Ascending aorta (tissue), 2 donors: ENCODE measurements around the gene TREH. TPM values are rescaled to one million over a fixed set of nuclear protein-coding genes. Genes with fewer than 3 reads are reported as not detected.
A peak's percentile ranks its signal among the peaks of the same experiment; 100 is the strongest.

ENCODE experiments used
- DNase-seq, 2 donors: peaks; one replicate each; pipeline ENCODE4 v3.0.0-alpha.2; 2019; ENCODE audit warnings: low spot score in 2 of 2
- H3K27ac ChIP-seq, 2 donors: fragments of 200-600 bp; sonication (generic); one replicate each; pipeline ENCODE4 v1.5.1; 2016 to 2017; ENCODE audit warnings: mild to moderate bottlenecking in 1 of 2
- H3K27me3 ChIP-seq: fragments of 200-600 bp; sonication (generic); one replicate; pipeline ENCODE4 v1.5.1; 2017
- H3K36me3 ChIP-seq, 2 donors: fragments of 200-600 bp; sonication (generic); one replicate each; pipeline ENCODE4 v1.5.1; 2016
- H3K4me1 ChIP-seq, 2 donors: fragments of 200-600 bp; sonication (generic); one replicate each; pipeline ENCODE4 v1.5.1; 2016 to 2017; ENCODE audit warnings: mild to moderate bottlenecking in 1 of 2
- H3K4me3 ChIP-seq, 2 donors: fragments of 200-600 bp; sonication (generic); one replicate each; pipeline ENCODE4 v1.5.1; 2016 to 2017; ENCODE audit warnings: mild to moderate bottlenecking in 1 of 2
- H3K9me3 ChIP-seq, 2 donors: fragments of 200-600 bp; sonication (generic); one replicate each; pipeline ENCODE4 v1.5.1; 2016
- intact Hi-C: fragments of 100-400 bp; cut with DNase I; formaldehyde crosslinking; loops from one replicate; pipeline ENCODE4 v1.15.1; 2023
- total RNA-seq: library from RNA; depleted of rRNA; stranded (reverse); fragments of >200 nt; gene quantifications from one replicate; pipeline ENCODE4 v1.1.0, GENCODE V29; 2016
- TF ChIP-seq, protein P1 (sequence below), 3 experiments: fragments of 200-600 bp in 2 of 3; fragments of 450-650 bp in 1 of 3; sonication (generic) in 2 of 3; IDR thresholded peaks; one replicate each; pipeline ENCODE4 v1.5.1; 2016 to 2019; ENCODE audit warnings: antibody characterized with exemption in 3 of 3, mild to moderate bottlenecking in 1 of 3, moderate library complexity in 1 of 3

The TREH gene
- total RNA-seq, 1 donor from 2014 or later, result not detected

DNA sequence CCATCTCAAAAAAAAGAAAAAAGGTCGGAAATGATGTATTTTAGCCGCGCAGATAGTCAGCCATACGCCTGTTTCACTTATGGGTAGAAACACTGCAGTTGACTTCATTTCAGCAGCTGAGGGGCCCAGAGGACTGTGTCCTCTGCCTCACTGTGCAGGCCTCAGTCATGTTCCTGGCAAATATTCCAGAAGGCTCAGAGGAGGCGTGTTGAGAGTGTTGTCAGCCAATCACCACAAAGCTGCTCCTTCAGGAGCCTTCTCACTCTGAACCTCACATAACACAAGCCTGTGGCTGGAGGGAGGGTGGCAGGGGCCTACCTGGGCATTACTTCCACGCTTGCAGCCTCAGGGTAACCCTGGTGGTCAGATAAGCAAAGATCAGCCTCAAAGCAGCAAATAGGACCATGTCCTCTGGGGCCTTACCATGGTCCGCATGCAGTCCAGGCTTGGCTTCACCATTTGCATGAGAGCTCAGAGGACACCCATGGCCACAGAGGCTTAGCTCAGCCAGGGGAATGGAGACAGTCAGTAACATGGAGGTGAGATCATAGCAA, 17.3 kb upstream of the TREH start:
- no peak for DNase-seq
- intact Hi-C loops, result no loop called here
- Histone ChIP-seq H3K4me1 (no peaks in the 10 kb centered on the region), H3K9me3 (no peaks in the 10 kb centered on the region), H3K27ac (no peak overlapping the region), H3K36me3 (no peaks in the 10 kb centered on the region), H3K27me3 (no peaks in the 10 kb centered on the region), H3K4me3 (no peak overlapping the region)
- TF ChIP-seq, protein P1, sequence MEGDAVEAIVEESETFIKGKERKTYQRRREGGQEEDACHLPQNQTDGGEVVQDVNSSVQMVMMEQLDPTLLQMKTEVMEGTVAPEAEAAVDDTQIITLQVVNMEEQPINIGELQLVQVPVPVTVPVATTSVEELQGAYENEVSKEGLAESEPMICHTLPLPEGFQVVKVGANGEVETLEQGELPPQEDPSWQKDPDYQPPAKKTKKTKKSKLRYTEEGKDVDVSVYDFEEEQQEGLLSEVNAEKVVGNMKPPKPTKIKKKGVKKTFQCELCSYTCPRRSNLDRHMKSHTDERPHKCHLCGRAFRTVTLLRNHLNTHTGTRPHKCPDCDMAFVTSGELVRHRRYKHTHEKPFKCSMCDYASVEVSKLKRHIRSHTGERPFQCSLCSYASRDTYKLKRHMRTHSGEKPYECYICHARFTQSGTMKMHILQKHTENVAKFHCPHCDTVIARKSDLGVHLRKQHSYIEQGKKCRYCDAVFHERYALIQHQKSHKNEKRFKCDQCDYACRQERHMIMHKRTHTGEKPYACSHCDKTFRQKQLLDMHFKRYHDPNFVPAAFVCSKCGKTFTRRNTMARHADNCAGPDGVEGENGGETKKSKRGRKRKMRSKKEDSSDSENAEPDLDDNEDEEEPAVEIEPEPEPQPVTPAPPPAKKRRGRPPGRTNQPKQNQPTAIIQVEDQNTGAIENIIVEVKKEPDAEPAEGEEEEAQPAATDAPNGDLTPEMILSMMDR (IDR thresholded peaks at IDR 0.05), result no peak

GRCh38 chr11:118694771-118695170, 15.3 kb upstream of the TREH start:
- Histone ChIP-seq H3K36me3 (no peaks in the 10 kb centered on the region), H3K4me3 (no peak overlapping the region), H3K9me3 (no peaks in the 10 kb centered on the region), H3K27ac (no peak overlapping the region), H3K4me1 (no peaks in the 10 kb centered on the region), H3K27me3 (no peaks in the 10 kb centered on the region)
- DNase-seq, result no peak
- intact Hi-C loops, result loop anchor here (5.0 kb wide), 2 partner anchors 58 to 78 kb away; no protein-coding TSS in a partner anchor
- TF ChIP-seq, protein P1 (IDR thresholded peaks at IDR 0.05), result no peak

DNA sequence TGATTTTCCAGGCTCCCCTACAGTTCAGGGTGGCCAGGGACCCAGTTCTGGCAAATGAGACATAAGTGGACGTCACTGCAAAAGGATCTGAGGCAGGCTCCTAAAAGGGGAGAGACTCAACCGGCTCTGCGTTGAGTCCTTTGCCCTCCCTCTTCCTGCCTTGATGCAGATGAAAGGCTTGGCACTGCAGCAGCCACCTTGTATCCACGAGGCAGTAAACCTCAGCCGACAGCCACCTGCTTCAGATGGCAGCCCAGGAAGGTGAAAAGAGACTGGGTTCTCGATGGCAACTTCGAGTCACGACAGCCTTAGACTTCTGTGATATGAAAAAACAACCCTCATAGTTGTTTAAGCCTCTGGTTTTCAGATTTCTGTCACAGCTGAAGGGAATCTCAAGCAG, 14.7 kb upstream of the TREH start:
- Histone ChIP-seq H3K9me3 (no peaks in the 10 kb centered on the region), H3K4me3 (no peak overlapping the region), H3K27ac (no peak overlapping the region), H3K27me3 (no peaks in the 10 kb centered on the region), H3K36me3 (no peaks in the 10 kb centered on the region), H3K4me1 (peaks cover 3 to 5% of the 10 kb centered on the region in 2 donors)
- TF ChIP-seq, protein P1 (IDR thresholded peaks at IDR 0.05), result no peak
- DNase-seq, result no peak
- intact Hi-C loops, result loop anchor here (5.0 kb wide), 2 partner anchors 58 to 78 kb away; no protein-coding TSS in a partner anchor

DNA sequence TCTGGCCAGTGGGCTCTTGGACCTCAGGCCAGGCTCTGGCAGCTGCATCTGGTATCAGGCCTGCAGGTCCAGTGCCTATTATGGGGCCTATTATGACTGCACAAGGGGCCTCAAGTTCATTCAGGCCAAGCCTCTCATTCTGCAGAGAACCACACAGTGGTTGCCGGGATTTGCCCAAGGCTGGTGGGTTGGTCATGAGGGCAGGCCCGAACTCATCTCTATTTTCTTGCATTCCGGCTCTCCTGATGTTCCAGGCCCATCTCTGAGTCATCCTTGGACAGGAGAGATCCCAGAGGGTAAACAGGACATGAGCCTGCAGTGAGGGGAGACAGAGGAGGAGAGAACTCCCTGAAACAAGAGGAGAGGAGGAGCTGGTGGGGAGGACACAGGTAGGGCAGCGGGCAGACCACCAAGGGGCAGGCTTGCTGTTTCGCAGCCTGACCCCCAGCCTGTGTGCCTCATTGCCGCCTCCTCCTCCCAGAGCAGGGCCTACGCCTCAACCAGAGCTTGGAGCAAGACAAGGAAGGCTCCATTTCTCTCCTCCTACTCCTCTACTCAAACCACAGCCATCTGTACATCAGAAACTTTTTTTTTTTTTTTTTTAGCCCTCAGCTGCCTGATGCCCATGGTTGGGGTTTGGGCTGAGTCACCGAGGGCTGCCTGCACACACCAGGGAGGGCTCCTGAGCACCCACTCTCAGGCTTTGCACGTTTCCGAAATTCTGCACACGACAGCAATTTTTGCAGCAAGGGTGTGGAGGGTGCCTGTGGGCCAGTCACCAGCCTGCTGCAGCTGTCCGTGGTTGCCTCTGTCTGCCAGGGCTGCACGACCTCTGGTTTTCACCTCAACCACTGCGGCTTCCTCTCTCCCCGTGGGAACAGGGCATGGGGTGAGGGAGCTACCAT, 12.7 kb upstream of the TREH start:
- Histone ChIP-seq H3K27ac (no peak overlapping the region), H3K9me3 (no peaks in the 10 kb centered on the region), H3K4me3 (no peak overlapping the region), H3K36me3 (no peaks in the 10 kb centered on the region), H3K4me1 (peaks cover 3 to 7% of the 10 kb centered on the region in 2 donors), H3K27me3 (no peaks in the 10 kb centered on the region)
- TF ChIP-seq, protein P1 (IDR thresholded peaks at IDR 0.05), result no peak
- intact Hi-C loops, result loop anchor here (5.0 kb wide), 2 partner anchors 60 to 80 kb away; no protein-coding TSS in a partner anchor
- no peak for DNase-seq

DNA sequence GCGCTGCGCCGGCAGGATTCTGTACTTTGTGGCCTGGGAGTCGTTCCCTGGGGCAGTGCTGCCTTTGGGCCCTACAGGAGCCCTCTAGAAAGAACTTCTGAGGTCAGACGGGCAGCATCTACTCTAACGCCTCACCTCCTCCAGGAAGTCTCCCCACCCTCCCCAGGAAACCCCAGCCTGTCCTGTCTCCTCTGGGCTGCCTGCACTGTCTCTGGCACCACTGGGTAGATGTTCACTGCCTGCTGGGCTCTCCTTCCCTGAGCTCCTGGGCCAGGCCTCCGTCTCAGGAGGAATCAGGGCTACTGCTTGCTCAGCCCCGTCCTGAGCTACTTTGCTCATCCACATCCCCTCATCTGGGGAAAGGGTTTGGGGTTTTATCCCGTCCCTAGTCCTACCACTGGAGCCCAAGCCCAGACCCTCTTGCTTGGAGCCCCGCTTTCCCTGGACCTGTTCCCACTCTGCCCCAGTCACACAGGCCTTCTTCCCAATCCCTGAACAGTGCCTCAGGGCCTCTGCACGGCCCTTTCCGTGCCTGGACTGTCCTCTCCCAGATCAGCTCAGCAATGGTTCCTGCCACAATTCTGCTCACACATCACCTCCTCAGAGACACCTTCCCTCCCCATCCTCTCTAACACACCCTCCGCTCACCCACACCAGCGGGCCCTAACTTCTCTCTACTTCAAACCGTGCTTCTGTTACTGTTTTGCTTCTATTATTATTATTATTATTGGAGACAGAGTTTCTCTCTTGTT, 11.3 kb upstream of the TREH start:
- Histone ChIP-seq H3K36me3 (no peaks in the 10 kb centered on the region), H3K4me1 (peaks cover 3 to 7% of the 10 kb centered on the region in 2 donors), H3K27me3 (no peaks in the 10 kb centered on the region), H3K9me3 (no peaks in the 10 kb centered on the region), H3K27ac (peak overlapping the region; percentile 67 to 72), H3K4me3 (peak overlapping the region in 1 of 2 donors; percentile 50)
- TF ChIP-seq, protein P1 (IDR thresholded peaks at IDR 0.05), result no peak
- intact Hi-C loops, result loop anchor here (1.0 to 5.0 kb wide), 6 partner anchors 62 to 266 kb away; partner anchors contain the start of gene UPK2
- DNase-seq, result no peak
